Measurements from ENCODE around the gene MACROD2.

MACROD2 gene

DNA sequence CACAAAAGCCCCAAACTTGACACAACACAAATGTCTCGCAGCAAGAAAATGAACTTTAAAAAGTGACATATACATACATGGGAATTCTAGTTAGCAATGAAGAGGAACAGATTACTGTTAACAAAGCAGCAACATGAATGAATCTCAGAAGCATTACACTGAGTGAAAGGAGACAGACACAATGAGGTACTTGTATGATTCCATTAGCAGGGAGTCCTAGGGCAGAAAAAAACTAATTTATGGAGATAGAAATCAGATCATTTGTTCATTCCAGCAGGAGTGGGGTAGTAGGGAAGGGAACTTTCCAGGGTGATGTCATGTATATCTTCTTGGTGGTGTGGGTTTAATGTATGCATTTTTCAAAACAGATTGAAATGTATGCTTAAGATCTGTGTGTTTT lies 2053.6 kb downstream of the MACROD2 start:
- TF ChIP-seq JUND (IDR thresholded peaks at IDR 0.05; ENCODE audit: low read depth) = no peak
- DNase-seq (ENCODE audit: low read depth in 1 of 2, low spot score in 1 of 2) = no peak
- in situ Hi-C loops (cut with HindIII; ENCODE audit: low pct_unique_long_range_greater_than_20kb, low sequenced_read_pairs) = no loop called here

GRCh38 chr20:16049529-16050093 lies 2054.3 kb downstream of the MACROD2 start:
- TF ChIP-seq JUND (IDR thresholded peaks at IDR 0.05; ENCODE audit: low read depth) = no peak
- DNase-seq (ENCODE audit: low read depth in 1 of 2, low spot score in 1 of 2) = no peak
- in situ Hi-C loops (cut with HindIII; ENCODE audit: low pct_unique_long_range_greater_than_20kb, low sequenced_read_pairs) = no loop called here

GRCh38 chr20:16050366-16050765 lies 2055.1 kb downstream of the MACROD2 start:
- TF ChIP-seq JUND (IDR thresholded peaks at IDR 0.05; ENCODE audit: low read depth) = no peak
- no peak for DNase-seq (ENCODE audit: low read depth in 1 of 2, low spot score in 1 of 2)
- in situ Hi-C loops (cut with HindIII; ENCODE audit: low pct_unique_long_range_greater_than_20kb, low sequenced_read_pairs) = no loop called here

DNA sequence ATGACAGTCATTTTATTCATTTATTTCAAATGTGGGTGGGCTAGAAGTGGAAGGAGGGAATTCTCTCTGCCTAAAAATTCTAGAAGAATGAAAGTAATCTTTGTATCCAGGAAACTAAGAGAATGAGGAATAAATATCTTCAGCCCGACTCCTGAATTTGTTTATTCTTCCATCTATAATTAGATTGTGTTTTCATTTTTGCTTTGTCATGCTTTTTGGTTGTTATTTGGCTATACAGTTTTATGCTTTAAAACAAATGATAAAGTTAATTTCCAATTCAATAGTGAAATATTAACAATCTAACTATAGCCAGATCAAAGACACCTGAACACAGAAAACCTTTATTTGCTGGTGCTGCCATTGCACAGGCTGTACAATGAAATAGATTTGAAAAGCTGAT lies 2056.7 kb downstream of the MACROD2 start:
- in situ Hi-C loops (cut with HindIII; ENCODE audit: low pct_unique_long_range_greater_than_20kb, low sequenced_read_pairs) = no loop called here
- no peak for TF ChIP-seq JUND (IDR thresholded peaks at IDR 0.05; ENCODE audit: low read depth)

GRCh38 chr20:16052456-16052855 lies 2057.1 kb downstream of the MACROD2 start:
- TF ChIP-seq JUND (IDR thresholded peaks at IDR 0.05; ENCODE audit: low read depth) = no peak
- in situ Hi-C loops (cut with HindIII; ENCODE audit: low pct_unique_long_range_greater_than_20kb, low sequenced_read_pairs) = no loop called here
- no peak for DNase-seq (ENCODE audit: low read depth in 1 of 2, low spot score in 1 of 2)

More for the DNA sequence above, 2056.7 kb downstream of the MACROD2 start:
- DNase-seq (ENCODE audit: low read depth in 1 of 2, low spot score in 1 of 2) = no peak

DNA sequence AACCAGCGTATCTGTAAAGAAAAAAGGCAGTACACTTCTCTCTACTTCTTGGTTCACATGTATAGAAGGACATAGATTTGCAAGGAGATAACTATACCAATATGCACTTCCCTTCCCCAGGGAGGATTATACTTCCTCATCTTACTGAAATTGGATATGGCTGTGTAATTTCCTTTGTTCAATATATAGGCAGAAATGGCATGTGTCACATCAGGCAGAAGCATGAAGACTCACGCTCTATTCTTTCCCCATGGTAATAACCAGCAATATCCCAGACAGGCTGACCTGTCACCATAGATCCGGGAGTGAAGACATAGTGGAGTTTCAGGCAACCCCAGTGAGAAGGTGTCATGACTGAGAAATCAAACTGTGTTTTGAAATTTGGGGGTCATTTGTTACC lies 2059.7 kb downstream of the MACROD2 start:
- TF ChIP-seq JUND (IDR thresholded peaks at IDR 0.05; ENCODE audit: low read depth) = no peak
- DNase-seq (ENCODE audit: low read depth in 1 of 2, low spot score in 1 of 2) = no peak
- in situ Hi-C loops (cut with HindIII; ENCODE audit: low pct_unique_long_range_greater_than_20kb, low sequenced_read_pairs) = no loop called here

- DNase-seq (ENCODE audit: low read depth in 1 of 2, low spot score in 1 of 2) = no peak
- in situ Hi-C loops (cut with HindIII; ENCODE audit: low pct_unique_long_range_greater_than_20kb, low sequenced_read_pairs) = no loop called here
- no peak for TF ChIP-seq JUND (IDR thresholded peaks at IDR 0.05; ENCODE audit: low read depth)
These were observed 2062.3 kb downstream of the MACROD2 start for GRCh38 chr20:16057651-16058050.

DNA sequence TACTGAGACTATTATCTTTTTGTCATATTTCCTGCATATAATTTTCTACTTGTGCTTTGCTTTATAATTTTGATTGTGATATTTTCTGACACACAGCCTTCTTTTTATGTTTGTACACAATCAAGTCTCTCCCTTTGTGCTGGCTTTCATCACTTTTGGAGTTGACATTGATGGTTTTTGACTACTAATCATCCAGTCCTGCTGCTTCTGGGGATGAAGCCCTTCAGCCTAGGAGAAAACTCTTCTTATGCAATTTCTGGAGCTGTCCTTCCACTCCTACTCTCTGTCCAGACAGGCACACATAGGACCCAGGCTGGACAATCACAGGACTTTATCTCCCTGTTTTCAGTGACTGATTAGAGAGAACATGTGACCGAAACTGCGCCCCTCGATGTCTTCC lies 2063.0 kb downstream of the MACROD2 start:
- no peak for TF ChIP-seq JUND (IDR thresholded peaks at IDR 0.05; ENCODE audit: low read depth)
- in situ Hi-C loops (cut with HindIII; ENCODE audit: low pct_unique_long_range_greater_than_20kb, low sequenced_read_pairs) = no loop called here

DNA sequence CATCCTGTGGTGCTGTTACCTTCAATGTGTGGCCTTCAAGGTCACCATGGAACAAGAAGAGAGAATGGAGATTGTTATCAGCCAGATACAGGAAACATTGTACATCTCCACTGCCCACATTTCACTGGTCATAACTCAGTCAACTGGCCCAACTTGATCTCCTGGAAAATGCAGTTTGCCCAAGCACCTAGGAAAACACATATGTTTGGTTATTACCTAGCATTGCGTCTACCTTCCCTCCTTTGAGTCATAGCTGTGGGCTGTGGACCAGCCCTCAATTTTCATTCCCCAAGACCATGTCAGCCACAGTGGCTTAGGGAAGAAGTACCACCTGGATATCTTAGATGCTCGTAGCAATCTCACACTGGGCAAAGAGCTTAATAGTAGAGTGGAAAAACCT lies 2064.5 kb downstream of the MACROD2 start:
- no peak for TF ChIP-seq JUND (IDR thresholded peaks at IDR 0.05; ENCODE audit: low read depth)

More for the DNA sequence above, 2063.0 kb downstream of the MACROD2 start:
- no peak for DNase-seq (ENCODE audit: low read depth in 1 of 2, low spot score in 1 of 2)

GRCh38 chr20:16061351-16061750 lies 2066.0 kb downstream of the MACROD2 start:
- TF ChIP-seq JUND (IDR thresholded peaks at IDR 0.05; ENCODE audit: low read depth) = no peak
- no peak for DNase-seq (ENCODE audit: low read depth in 1 of 2, low spot score in 1 of 2)
- in situ Hi-C loops (cut with HindIII; ENCODE audit: low pct_unique_long_range_greater_than_20kb, low sequenced_read_pairs) = no loop called here

More for the DNA sequence above, 2064.5 kb downstream of the MACROD2 start:
- in situ Hi-C loops (cut with HindIII; ENCODE audit: low pct_unique_long_range_greater_than_20kb, low sequenced_read_pairs) = no loop called here
- DNase-seq (ENCODE audit: low read depth in 1 of 2, low spot score in 1 of 2) = peak in 1 of 2 experiments; percentile 47

GRCh38 chr20:16062661-16063581 lies 2067.6 kb downstream of the MACROD2 start:
- in situ Hi-C loops (cut with HindIII; ENCODE audit: low pct_unique_long_range_greater_than_20kb, low sequenced_read_pairs) = no loop called here
- no peak for DNase-seq (ENCODE audit: low read depth in 1 of 2, low spot score in 1 of 2)
- no peak for TF ChIP-seq JUND (IDR thresholded peaks at IDR 0.05; ENCODE audit: low read depth)

DNA sequence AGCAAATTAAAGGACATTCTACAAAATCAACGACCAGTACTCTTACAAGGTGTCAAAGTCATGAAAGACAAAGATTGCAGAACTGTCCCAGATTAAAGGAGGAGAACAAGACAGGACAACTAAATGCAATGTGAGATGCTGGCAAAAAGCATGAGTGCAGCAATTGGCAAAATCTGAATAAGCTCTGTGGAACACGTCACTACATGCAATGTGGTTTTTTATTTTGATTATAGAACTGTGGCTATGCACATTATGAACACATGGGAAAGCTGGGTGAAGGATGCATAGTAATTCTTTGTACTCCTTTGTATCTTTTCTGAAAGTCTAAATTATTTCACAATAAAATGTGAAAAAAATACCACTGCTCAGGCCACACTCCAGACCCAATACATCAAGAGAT lies 2068.6 kb downstream of the MACROD2 start:
- no peak for TF ChIP-seq JUND (IDR thresholded peaks at IDR 0.05; ENCODE audit: low read depth)
- in situ Hi-C loops (cut with HindIII; ENCODE audit: low pct_unique_long_range_greater_than_20kb, low sequenced_read_pairs) = no loop called here
- DNase-seq (ENCODE audit: low read depth in 1 of 2, low spot score in 1 of 2) = no peak

DNA sequence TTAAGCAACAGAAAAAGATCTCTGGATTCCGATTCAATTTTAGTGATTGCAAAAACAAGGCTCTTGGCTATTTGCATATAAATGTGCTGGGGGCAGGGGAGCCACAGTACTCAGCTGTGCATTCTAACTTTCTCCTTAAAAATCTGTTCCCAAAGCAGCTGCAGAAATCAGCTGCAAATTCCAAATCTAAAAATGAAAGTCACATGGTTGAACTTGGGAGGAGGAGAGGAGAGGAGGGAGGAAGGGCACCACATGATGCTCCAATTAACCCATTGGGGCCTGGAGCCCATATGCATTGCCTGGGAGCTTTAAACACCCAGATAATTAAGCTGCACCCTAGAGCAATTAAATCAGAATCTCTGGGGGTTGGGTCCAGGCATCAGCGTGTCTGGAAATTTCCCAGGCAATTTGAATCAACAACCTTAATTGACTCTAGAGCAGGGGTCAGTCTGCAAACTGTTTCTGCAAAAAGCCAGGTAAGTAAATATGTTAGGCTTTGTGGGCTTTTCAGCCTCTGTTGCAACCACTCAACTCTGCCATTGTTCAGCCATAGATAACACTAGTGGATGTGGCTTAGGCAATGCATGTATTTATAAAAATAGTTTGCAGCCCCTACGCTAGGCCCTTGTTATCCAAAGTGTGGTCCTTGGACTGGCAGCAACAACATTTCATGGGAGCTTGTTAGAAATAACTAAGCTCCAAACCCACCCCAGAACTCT lies 2069.8 kb downstream of the MACROD2 start:
- no peak for DNase-seq (ENCODE audit: low read depth in 1 of 2, low spot score in 1 of 2)
- no peak for TF ChIP-seq JUND (IDR thresholded peaks at IDR 0.05; ENCODE audit: low read depth)
- in situ Hi-C loops (cut with HindIII; ENCODE audit: low pct_unique_long_range_greater_than_20kb, low sequenced_read_pairs) = no loop called here

Data from T47D (cell line).